HCEC 1CT (cell line): ENCODE measurements around the gene DDX41.
"Not testable (repeated sequence)": the region's sequence is repeated elsewhere in the genome, so short reads cannot be mapped to it uniquely, and the experiment has no call there.

Experiments
- DNase-seq: peaks from one replicate; pipeline ENCODE4 v3.0.0-alpha.2; 2017

Gene DDX41

GRCh38 chr5:177537389-177538361, 20.9 kb upstream of the DDX41 start:
- DNase-seq, result peak; percentile 53

- DNase-seq, result no peak
Observed at GRCh38 chr5:177536386-177536785, 19.6 kb upstream of the DDX41 start.

GRCh38 chr5:177535125-177535524, 18.4 kb upstream of the DDX41 start:
- no peak for DNase-seq

- not testable (repeated sequence) for DNase-seq
Observed at GRCh38 chr5:177534433-177534832, 17.7 kb upstream of the DDX41 start.

- no peak for DNase-seq
Observed at GRCh38 chr5:177531209-177531940, 14.6 kb upstream of the DDX41 start.

- DNase-seq, result no peak
Observed at GRCh38 chr5:177530638-177531037, 13.9 kb upstream of the DDX41 start.

GRCh38 chr5:177529247-177530203, 12.8 kb upstream of the DDX41 start:
- DNase-seq, result no peak

- DNase-seq, result no peak
Observed at GRCh38 chr5:177528631-177529030, 11.9 kb upstream of the DDX41 start.

GRCh38 chr5:177527595-177527994, 10.8 kb upstream of the DDX41 start:
- DNase-seq, result no peak

GRCh38 chr5:177526791-177527190, 10.0 kb upstream of the DDX41 start:
- DNase-seq, result no peak

GRCh38 chr5:177526191-177526590, 9.4 kb upstream of the DDX41 start:
- DNase-seq, result no peak

- no peak for DNase-seq
Observed at GRCh38 chr5:177524941-177525655, 8.3 kb upstream of the DDX41 start.

GRCh38 chr5:177524539-177524900, 7.8 kb upstream of the DDX41 start:
- no peak for DNase-seq

GRCh38 chr5:177523711-177524538, 7.2 kb upstream of the DDX41 start:
- DNase-seq, result no peak

- DNase-seq, result no peak
Observed at GRCh38 chr5:177520916-177521513, 4.3 kb upstream of the DDX41 start.

- DNase-seq, result no peak
Observed at GRCh38 chr5:177520271-177520670, 3.5 kb upstream of the DDX41 start.

- DNase-seq, result no peak
Observed at GRCh38 chr5:177519463-177520235, 2.9 kb upstream of the DDX41 start.

- no peak for DNase-seq
Observed at GRCh38 chr5:177515580-177515979, 1.2 kb downstream of the DDX41 start.

GRCh38 chr5:177514541-177514940, 2.2 kb downstream of the DDX41 start:
- DNase-seq, result no peak

- no peak for DNase-seq
Observed at GRCh38 chr5:177513500-177513899, 3.3 kb downstream of the DDX41 start.
